ENCODE measurements around the gene ASS1.

The ASS1 gene

GRCh38 chr9:130537346-130538050 lies 92.7 kb downstream of the ASS1 start:
- no peak for DNase-seq

GRCh38 chr9:130539420-130540223 lies 94.9 kb downstream of the ASS1 start:
- DNase-seq: no peak

GRCh38 chr9:130541533-130541932 lies 96.8 kb downstream of the ASS1 start:
- no peak for DNase-seq

GRCh38 chr9:130542038-130542437 lies 97.3 kb downstream of the ASS1 start:
- no peak for DNase-seq

GRCh38 chr9:130542457-130543228 lies 97.9 kb downstream of the ASS1 start:
- no peak for DNase-seq

GRCh38 chr9:130543368-130543767 lies 98.6 kb downstream of the ASS1 start:
- DNase-seq: no peak

- no peak for DNase-seq
Observed at GRCh38 chr9:130543859-130544258, 99.1 kb downstream of the ASS1 start.

GRCh38 chr9:130544364-130544763 lies 99.6 kb downstream of the ASS1 start:
- DNase-seq: no peak

GRCh38 chr9:130548103-130548502 lies 103.3 kb downstream of the ASS1 start:
- no peak for DNase-seq

GRCh38 chr9:130549093-130549735 lies 104.5 kb downstream of the ASS1 start:
- no peak for DNase-seq

Data from CD4-positive, alpha-beta T cell treated with Interleukin-21 for 1 hour (primary cell).